GM21723 (cell line): Measurements from ENCODE around the gene ANG.

Source experiments
- ATAC-seq: cut with Tn5 transposase; IDR thresholded peaks from one replicate; pipeline ENCODE4 v1.9.1; 2021; ENCODE audit warnings: mild to moderate bottlenecking, moderate library complexity; ENCODE audit not compliant: unreplicated experiment

Gene ANG

GRCh38 chr14:20742132-20742531 is 53.6 kb downstream of the ANG start:
- ATAC-seq: no peak

GRCh38 chr14:20743556-20743955 is 55.0 kb downstream of the ANG start:
- ATAC-seq: no peak
